Bronchial smooth muscle cell (primary cell): ENCODE results near the gene ST8SIA1. TPM values are rescaled to one million over a fixed set of nuclear protein-coding genes. Genes with fewer than 3 reads are reported as not detected.

Experiments used
- total RNA-seq: library from RNA; depleted of rRNA; stranded (reverse); fragments of >200 nt; gene quantifications from 2 replicates; pipeline ENCODE4 v1.2.1, GENCODE V29; 2014

Gene ST8SIA1
- total RNA-seq: 3.2 and 11.3 TPM in 2 replicates

GRCh38 chr12:22334410-22335100, at the start of gene ST8SIA1:
Gene ST8SIA1 (minus strand): TSS chr12:22334707. CDS start chr12:22334232, 475 bp downstream.

Other genes with a start within 250 kb of the ST8SIA1 start
- 16.1 and 20.6 TPM in 2 replicates for gene C2CD5, start 209.8 kb upstream of the ST8SIA1 start, total RNA-seq